ENCODE measurements around the gene LHB.

- TF ChIP-seq CTCF (IDR thresholded peaks at IDR 0.05; ENCODE audit: insufficient read depth, low read depth, low read length), result no peak
- TF ChIP-seq EZH2 (IDR thresholded peaks at IDR 0.05; ENCODE audit: insufficient read depth, low read length), result no peak
These were observed 24.2 kb downstream of the LHB start for GRCh38 chr19:48992581-48993174.

All from astrocyte (in vitro differentiated cells and primary cell).